Activated gamma-delta T cell treated with anti-CD3 and anti-CD28 coated beads, Interleukin-2, amount 50 U/mL, for 16 hours (primary cell): ENCODE data around the gene SLC16A11.

Experiments
- DNase-seq: peaks from one replicate; pipeline ENCODE4 v3.0.0-alpha.2; 2020; ENCODE audit warnings: low read depth

The SLC16A11 gene

DNA sequence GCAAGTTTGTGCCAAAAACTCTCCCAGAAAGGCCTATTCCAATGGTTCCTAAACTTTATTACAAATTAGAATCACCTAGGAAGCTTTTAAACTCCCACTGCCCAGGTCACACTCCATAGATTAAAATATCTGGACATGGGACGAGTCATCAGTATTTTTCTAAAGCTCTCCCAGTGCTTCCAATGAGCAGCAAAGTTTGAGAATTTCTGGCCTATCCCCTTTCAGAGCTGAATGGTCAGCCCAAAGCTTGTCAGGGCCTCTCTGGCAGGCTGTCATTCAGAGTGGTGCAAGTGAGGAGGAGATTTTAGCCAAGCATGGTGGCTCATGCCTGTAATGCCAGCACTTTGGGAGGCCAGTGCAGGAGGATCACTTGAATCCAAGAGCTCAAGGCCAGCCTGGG lies 18.6 kb downstream of the SLC16A11 start:
- no peak for DNase-seq

- no peak for DNase-seq
Observed at GRCh38 chr17:7024402-7024785, 19.5 kb downstream of the SLC16A11 start.

DNA sequence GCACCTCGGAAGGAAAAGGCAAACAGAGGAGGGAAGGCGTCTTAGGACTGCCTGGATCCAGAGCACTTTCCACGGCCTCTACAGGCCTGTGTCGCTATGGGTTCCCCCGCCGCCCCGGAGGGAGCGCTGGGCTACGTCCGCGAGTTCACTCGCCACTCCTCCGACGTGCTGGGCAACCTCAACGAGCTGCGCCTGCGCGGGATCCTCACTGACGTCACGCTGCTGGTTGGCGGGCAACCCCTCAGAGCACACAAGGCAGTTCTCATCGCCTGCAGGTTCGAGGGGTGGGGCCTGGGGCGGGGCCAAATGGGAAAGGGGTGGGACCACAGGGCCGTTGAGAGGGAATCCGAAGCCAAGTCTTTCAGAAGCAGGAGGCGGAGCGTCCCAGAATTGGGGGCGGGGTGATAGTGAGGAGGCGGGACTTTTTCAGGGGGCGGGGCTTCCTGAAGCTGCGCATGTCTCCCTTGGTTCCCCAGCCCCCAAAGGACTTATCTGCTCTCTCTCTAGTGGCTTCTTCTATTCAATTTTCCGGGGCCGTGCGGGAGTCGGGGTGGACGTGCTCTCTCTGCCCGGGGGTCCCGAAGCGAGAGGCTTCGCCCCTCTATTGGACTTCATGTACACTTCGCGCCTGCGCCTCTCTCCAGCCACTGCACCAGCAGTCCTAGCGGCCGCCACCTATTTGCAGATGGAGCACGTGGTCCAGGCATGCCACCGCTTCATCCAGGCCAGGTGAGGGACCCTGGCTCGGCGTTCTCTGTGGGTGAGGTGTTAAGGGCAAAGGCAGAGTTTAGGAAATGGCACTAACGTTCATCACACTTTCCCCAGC lies 20.1 kb downstream of the SLC16A11 start:
- peak; percentile 85 for DNase-seq

DNA sequence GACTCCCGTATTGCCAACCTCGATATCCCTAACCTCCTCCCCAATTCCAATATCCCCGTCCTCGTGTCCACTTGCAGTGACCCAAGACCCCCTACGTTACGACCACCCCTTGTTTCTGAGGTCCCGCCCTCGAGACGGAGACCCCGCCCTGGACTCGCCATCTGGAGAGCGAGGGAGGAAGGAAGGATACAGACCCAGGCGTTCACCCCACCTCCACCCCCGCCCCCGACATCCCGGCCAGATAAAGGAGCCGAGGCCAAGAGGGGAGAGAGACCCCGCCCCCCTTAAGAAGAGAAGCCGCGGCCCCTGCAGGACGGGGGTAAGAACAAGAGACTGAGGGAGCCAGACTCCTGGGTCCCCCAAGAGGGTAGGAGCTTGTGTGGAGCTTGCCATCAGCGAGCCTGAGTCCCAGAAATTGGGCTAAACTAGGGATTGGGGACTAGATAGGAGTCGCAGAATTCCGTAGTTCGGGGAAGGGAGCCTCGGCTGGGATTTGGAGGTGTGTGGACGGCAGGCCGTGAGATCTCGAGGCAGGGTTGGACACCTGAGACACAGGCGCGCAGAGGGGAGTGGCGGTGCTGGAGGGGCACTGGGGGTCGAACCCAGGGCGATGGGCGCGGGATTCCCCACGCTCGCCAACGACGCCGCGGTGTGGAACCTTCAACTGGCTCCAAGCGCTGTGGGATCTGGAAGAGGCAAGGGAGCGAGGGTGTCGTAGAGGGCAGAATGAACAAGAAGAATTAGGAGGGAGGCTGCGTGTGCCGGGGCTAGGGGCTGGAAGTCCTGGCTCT lies 20.9 kb downstream of the SLC16A11 start, which contains the start of gene BCL6B:
Gene BCL6B (plus strand): TSS at position 270 of the 791 bp plus-strand sequence. CDS start 622 bp downstream, outside the sequence.
- DNase-seq, result no peak

DNA sequence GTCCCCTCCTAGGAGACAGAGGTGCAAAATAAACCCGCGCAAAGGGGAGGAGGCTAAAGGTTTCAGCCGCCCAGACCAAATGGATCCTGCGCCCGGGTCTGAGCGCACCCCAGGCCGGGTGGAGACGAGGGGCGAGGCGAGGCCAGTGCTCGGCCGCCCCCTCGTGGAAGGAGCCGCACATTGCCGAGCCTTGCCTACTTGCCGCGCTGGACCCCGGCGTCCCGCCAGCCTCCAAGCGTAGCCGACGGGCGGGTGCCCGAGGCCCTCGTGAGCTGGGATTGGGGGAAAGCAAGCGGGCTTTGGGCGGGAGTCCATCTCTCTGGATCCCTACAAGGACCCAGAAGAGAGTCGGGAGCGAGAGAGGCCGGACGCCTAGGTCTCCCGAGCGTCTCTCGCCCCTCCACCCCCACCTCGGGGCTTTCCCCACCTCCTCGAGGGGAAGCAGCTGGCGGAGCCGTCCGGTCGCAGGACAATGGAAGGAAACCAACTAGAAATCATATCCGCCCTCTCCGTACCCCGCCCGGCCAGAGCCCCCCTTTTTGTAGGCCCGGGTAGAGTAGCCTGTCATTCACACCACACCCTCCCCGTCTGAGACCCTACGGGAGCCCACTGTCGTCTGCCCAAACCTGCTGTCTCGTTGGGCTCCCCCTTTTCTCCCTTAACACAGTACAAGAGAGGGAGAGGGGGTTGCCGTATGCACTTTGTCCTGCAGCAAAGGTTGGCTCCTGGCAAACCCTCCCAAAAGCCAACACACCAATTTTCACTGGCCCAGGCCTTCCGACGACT lies 21.7 kb downstream of the SLC16A11 start:
- DNase-seq, result peak; percentile 63

DNA sequence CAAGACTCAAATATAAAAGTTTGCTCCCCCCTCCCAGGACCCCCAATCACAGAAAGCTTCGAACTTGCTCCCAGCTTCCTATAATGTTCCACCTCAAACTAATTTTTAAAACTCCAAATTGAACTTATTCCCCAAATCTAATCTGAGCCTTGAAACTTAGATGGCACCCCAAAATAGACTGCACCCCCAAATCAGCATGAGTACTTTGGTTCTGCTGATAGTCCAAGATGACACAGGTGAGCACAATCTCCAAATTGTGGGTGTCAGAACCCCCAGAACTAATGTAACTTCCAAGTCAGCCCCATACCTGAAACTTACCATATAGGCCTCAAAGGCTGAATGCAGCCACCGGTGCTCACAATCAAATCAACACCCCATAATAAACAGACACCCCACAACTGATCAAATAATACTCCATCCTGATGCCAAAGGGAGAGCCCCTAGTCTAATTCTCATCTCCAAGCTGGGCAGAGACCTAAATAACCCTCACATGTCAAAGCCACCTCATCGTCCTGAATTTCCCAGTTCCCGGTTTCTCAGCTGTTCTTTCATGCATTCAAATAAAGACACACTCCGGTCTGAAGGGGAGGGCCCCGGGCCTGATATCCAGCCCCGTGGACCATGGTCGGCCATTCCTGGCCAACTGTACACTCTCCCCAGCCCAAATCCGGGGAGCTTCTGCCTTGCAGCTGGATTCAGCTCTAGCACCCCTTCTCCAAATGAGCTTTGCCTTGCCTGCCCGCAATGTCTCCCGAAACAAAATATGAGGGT lies 22.8 kb downstream of the SLC16A11 start:
- no peak for DNase-seq

DNA sequence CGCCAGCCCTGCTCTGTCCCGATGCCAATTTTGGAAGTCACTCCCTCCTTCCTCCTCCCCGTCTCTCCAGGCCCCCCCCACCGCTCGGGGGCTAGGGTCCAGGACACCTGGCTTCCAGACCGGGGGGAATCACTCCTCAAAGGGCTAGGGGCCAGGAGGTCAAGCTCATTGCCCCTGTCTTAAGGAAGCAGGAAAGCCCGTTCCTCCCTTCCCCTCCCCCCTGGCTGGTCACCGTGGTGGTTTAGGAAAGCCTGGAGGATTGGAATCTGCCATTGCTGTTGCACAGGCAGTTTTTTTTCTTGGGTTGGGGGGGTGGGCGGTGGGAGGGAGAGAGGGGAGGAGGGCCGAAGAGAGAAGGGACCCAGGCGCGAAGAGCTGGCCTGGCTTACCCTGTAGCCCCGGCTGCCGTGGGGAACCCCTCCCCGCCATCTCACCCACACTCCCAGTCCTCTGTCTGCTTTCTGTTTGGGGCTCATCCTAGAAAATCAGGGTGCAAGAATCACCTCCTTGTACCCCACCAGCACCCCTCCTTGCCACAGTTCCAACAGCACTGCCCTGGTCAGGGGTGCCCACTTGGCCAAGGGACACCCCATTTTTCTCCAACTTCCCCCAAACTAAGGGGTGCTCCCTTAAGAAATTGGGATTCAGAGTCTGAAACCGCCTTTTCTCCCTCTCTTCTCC lies 23.9 kb downstream of the SLC16A11 start:
- no peak for DNase-seq

DNA sequence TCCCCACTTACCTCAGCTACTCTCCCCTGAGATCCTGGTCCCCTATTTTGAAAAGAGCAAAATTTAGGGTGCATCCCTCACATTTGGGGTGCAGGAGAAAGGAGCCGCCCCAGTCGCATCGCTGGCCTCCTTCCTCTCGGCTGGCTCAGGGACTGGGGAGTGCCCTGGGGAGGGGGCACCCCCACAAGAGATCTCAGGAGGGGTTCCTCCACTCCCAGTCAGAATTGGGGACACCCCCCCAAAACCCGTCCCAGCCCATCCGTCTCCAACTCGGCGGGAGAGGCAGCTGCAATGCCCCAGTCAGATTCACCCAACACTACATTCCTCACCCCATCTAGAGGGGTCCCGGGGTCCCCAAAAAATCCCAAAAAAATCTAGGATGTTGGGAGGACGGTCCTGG lies 24.5 kb downstream of the SLC16A11 start:
- no peak for DNase-seq

GRCh38 chr17:7018331-7018964 lies 25.4 kb downstream of the SLC16A11 start:
- DNase-seq, result no peak

DNA sequence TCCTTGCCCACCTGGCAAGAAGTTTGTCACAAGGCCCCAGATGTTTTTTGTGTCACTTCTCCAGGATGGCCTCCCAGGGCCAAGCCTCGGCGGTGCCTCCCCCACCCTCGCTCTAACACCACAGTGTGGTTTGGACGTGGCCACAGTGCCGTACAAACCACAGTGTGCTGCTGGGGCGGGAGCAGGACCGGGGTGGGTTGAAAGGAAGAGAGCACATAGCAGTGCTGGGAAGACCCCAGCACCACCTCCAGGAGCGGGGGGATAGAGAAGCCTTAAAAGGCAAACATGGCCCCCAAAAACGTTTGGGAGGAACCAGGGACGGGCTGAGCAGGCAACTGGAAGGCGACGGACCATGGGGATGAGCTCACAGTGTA lies 26.1 kb downstream of the SLC16A11 start:
- DNase-seq, result no peak

DNA sequence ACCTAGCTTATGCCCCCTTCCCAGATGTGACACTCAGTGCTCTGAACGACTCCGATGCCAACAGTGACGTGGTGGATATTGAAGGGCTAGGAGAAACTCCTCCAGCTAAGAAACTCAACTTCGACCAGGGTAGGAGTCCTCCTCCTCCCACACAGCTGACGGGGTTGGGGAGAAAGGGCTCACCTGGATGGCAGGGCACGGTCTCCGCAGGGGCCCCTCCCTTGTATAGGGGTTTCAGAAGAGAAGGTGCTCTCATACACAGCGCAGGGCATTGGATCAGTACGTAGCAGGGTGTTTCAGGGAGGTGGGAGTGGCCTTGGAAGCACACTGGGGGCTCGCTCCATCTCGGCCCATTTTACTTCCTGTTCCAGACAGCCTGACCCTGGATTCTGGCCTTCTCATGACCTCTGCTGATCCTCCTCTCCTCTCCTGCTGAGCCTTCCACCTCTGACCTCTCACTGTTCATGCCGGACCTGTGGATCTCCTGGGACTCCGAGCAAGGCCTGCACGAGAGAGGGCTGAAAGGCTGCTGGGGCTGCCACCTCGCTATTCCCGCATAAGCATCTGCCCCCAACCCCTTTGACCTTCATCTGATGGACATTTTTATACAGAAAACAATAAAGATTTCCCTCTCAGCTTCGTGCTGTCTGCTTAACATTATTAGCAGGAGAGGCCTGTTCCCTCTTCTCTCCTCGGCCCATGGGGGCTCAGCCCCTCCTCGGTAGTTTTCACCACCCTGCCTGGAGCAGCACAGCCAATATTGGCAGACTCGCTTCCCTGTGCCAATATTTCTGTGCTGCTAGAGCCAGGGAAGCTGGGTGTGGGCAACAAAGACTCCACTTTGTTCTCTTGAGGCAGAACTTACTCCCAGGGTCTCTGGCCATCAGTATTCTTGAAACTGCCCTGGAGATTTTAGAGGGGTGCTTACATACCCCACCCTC lies 26.7 kb downstream of the SLC16A11 start:
- no peak for DNase-seq

- DNase-seq, result no peak
Observed at GRCh38 chr17:7016418-7016817, 27.5 kb downstream of the SLC16A11 start.

DNA sequence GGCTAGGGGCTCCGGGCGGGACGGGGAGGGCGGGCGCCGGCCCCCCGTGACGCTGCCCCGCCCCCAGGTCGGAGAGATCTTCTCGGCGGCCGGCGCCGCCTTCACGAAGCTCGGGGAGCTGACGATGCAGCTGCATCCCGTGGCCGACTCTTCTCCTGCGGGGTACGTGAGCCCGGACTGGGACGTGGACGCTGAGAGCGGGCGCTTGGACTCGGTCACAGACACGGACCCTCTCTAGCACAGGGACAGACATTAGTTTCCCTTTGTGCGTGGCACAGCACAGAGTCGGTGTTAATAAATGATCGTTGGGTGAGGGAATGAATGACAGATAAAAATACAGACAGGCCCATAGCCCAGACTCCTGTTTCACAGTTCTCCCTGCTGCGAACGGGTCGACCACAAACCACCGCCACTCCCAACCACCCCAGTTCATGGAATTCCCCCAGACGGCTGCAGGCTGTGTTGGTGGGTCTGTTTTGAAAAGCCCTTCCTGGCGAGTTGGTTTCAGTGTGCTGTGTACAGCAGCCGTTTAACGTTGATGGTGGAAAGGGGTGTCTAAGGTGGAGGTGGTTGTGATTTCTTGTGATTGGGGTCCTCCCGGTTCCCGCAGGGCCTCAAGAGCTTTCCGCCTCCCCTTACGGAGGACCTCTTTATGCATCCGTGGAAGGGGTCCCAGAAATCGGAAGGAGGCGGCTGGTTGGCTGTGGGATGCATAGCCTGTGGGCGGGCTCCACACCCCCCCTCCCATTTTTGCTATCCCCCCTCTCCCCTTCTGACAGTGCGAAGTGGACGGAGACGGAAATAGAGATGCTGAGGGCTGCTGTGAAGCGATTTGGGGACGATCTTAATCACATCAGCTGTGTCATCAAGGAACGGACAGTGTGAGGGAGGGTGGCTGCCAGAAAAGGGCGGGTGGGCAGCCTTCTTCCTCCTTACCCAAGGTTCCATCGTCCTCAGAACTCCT lies 28.6 kb downstream of the SLC16A11 start:
- DNase-seq, result peak; percentile 70

DNA sequence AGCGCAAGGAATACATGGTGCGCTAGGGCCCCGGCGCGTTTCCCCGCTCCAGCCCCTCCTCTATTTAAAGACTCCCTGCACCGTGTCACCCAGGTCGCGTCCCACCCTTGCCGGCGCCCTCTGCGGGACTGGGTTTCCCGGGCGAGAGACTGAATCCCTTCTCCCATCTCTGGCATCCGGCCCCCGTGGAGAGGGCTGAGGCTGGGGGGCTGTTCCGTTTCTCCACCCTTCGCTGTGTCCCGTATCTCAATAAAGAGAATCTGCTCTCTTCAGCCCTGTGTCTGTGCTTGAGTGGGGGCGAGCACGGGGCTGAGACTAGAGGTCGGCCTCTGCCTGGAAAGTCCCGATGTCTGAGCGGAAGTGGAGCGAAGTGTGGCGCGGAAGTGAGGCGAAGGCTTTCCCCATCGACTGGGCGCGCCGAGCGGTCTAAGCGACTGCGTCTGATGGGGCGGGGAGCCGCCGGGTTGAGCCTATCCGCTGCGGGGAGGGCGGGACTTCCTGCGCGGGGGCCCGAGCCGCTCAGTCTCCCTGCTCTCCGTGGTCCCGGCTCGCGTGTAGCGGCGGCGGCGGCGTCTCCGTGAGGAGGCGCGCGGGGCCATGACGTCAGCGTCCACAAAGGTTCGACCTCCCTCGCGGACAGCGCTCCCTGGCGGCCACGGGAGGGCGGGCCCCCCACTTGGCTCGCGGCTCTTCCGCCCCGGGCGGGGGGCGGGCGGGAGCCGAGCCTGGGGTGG lies 29.5 kb downstream of the SLC16A11 start:
- DNase-seq, result peak; percentile 97

- DNase-seq, result no peak
Observed at GRCh38 chr17:7011942-7012254, 32.0 kb downstream of the SLC16A11 start.

DNA sequence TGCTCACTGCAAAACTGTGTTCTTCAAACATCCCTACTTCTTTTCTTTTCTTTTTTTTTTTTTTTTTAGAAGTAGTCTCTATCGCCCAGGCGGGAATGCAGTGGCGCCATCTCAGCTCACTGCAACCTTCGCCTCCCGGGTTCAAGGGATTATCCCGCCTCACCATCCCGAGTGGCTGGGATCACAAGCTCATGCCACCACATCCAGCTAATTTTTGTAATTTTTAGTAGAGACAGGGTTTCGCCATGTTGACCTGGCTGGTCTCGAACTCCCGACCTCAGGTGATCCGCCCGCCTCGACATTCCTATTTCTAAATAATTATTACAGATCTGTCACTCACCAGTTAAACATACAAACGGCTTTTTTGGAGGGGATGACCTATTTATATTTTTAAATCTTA lies 32.5 kb downstream of the SLC16A11 start:
- no peak for DNase-seq

GRCh38 chr17:7010523-7010922 lies 33.4 kb downstream of the SLC16A11 start:
- no peak for DNase-seq

- DNase-seq, result no peak
Observed at GRCh38 chr17:7007143-7007542, 36.7 kb downstream of the SLC16A11 start.
